ENCODE measurements around the gene SEZ6L2. TPM values are rescaled to one million over a fixed set of nuclear protein-coding genes. Genes with fewer than 3 reads are reported as not detected.

SEZ6L2 gene
- total and polyA plus RNA-seq, 2 of the 13 experiments (the other 11 are each of a cell fraction or from before 2014, with no cell fraction given), result 14.9 to 16.9 TPM

DNA sequence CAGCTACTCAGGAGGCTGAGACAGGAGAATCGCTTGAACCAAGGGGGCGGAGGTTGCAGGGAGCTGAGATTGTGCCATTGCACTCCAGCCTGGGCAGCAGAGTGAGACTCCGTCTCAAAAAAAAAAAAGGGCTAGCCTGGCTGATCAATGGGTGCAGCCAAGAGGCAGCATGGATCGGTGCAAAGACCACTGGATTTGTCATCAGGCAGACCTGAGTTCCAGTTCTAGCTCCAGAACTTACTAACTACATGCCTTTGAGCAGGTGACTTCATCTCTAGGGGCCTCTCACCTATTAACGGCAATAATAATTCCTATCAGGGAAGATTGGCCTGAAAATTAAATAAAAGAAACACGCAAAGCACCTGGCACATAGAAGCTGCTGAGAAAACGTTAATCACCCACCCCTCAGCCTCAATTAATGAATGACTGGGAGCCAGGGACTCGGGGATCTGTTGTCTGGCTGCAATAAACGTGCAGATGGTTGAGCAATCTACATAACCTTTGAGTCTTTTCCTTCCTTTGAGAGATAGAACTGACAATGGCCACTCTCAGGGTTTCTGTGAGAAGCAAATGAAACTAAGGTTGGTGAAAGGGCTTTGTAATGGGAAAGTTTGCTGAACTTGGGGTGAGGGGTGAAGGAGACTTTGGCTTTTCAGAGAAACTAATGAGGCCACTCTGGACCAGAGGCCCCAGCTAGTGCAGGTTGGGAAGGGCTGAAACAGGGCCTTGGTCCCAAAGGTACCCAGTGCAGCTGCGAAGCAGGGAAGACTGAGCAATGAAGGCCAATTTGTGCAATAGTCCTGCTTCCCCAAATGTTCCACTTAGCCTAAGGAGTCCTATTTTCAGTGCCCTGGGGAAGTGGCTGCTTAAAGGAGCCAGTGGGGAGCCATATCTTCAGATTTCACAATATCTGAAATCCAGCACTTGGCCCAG is 7.6 kb downstream of the SEZ6L2 start (continued):
- TF ChIP-seq, protein P1, sequence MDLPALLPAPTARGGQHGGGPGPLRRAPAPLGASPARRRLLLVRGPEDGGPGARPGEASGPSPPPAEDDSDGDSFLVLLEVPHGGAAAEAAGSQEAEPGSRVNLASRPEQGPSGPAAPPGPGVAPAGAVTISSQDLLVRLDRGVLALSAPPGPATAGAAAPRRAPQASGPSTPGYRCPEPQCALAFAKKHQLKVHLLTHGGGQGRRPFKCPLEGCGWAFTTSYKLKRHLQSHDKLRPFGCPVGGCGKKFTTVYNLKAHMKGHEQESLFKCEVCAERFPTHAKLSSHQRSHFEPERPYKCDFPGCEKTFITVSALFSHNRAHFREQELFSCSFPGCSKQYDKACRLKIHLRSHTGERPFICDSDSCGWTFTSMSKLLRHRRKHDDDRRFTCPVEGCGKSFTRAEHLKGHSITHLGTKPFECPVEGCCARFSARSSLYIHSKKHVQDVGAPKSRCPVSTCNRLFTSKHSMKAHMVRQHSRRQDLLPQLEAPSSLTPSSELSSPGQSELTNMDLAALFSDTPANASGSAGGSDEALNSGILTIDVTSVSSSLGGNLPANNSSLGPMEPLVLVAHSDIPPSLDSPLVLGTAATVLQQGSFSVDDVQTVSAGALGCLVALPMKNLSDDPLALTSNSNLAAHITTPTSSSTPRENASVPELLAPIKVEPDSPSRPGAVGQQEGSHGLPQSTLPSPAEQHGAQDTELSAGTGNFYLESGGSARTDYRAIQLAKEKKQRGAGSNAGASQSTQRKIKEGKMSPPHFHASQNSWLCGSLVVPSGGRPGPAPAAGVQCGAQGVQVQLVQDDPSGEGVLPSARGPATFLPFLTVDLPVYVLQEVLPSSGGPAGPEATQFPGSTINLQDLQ (CRISPR knock-in tag; IDR thresholded peaks at IDR 0.05), result no peak
- TF ChIP-seq, protein P2, sequence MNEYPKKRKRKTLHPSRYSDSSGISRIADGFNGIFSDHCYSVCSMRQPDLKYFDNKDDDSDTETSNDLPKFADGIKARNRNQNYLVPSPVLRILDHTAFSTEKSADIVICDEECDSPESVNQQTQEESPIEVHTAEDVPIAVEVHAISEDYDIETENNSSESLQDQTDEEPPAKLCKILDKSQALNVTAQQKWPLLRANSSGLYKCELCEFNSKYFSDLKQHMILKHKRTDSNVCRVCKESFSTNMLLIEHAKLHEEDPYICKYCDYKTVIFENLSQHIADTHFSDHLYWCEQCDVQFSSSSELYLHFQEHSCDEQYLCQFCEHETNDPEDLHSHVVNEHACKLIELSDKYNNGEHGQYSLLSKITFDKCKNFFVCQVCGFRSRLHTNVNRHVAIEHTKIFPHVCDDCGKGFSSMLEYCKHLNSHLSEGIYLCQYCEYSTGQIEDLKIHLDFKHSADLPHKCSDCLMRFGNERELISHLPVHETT (CRISPR knock-in tag; conservative IDR thresholded peaks at IDR 0.05), result no peak
- peak; percentile 27; the same call in 1 of the 2 replicates for TF ChIP-seq ZNF263 (CRISPR knock-in tag; IDR thresholded peaks at IDR 0.05)
- TF ChIP-seq MIXL1 (CRISPR knock-in tag; IDR thresholded peaks at IDR 0.05), result peak; percentile 73
- peak; percentile 73; the same call in 1 of the 2 replicates for TF ChIP-seq ATF1 (CRISPR knock-in tag; IDR thresholded peaks at IDR 0.05)
- no peak; the same call in 1 of the 2 replicates for TF ChIP-seq CAMTA2 (CRISPR knock-in tag; IDR thresholded peaks at IDR 0.05; ENCODE audit: borderline replicate concordance)
- no peak for TF ChIP-seq CBX5 (CRISPR knock-in tag; IDR thresholded peaks at IDR 0.05; ENCODE audit: borderline replicate concordance)
- 0 out of 2 replicates have a peak, but pooled peaks have one; percentile 46 for TF ChIP-seq HIVEP1 (CRISPR knock-in tag; IDR thresholded peaks at IDR 0.05)
- TF ChIP-seq XBP1 (CRISPR knock-in tag; IDR thresholded peaks at IDR 0.05), result no peak
- TF ChIP-seq, protein P3, sequence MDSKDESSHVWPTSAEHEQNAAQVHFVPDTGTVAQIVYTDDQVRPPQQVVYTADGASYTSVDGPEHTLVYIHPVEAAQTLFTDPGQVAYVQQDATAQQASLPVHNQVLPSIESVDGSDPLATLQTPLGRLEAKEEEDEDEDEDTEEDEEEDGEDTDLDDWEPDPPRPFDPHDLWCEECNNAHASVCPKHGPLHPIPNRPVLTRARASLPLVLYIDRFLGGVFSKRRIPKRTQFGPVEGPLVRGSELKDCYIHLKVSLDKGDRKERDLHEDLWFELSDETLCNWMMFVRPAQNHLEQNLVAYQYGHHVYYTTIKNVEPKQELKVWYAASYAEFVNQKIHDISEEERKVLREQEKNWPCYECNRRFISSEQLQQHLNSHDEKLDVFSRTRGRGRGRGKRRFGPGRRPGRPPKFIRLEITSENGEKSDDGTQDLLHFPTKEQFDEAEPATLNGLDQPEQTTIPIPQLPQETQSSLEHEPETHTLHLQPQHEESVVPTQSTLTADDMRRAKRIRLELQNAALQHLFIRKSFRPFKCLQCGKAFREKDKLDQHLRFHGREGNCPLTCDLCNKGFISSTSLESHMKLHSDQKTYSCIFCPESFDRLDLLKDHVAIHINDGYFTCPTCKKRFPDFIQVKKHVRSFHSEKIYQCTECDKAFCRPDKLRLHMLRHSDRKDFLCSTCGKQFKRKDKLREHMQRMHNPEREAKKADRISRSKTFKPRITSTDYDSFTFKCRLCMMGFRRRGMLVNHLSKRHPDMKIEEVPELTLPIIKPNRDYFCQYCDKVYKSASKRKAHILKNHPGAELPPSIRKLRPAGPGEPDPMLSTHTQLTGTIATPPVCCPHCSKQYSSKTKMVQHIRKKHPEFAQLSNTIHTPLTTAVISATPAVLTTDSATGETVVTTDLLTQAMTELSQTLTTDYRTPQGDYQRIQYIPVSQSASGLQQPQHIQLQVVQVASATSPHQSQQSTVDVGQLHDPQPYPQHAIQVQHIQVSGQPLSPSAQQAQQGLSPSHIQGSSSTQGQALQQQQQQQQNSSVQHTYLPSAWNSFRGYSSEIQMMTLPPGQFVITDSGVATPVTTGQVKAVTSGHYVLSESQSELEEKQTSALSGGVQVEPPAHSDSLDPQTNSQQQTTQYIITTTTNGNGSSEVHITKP (CRISPR knock-in tag; IDR thresholded peaks at IDR 0.05; ENCODE audit: low read depth), result no peak; the same call in 1 of the 2 replicates
- TF ChIP-seq ISX (CRISPR knock-in tag; conservative IDR thresholded peaks at IDR 0.05), result no peak
- TF ChIP-seq ZNF354B (CRISPR knock-in tag; IDR thresholded peaks at IDR 0.05), result 0 out of 2 replicates have a peak, but pooled peaks have one; percentile 14
- TF ChIP-seq ZNF431 (CRISPR knock-in tag; IDR thresholded peaks at IDR 0.05; ENCODE audit: borderline replicate concordance, low read depth), result no peak
- no peak for TF ChIP-seq ZNF605 (CRISPR knock-in tag; IDR thresholded peaks at IDR 0.05)
- no peak for TF ChIP-seq ZFP36L2 (CRISPR knock-in tag; IDR thresholded peaks at IDR 0.05)
- TF ChIP-seq, protein P4, sequence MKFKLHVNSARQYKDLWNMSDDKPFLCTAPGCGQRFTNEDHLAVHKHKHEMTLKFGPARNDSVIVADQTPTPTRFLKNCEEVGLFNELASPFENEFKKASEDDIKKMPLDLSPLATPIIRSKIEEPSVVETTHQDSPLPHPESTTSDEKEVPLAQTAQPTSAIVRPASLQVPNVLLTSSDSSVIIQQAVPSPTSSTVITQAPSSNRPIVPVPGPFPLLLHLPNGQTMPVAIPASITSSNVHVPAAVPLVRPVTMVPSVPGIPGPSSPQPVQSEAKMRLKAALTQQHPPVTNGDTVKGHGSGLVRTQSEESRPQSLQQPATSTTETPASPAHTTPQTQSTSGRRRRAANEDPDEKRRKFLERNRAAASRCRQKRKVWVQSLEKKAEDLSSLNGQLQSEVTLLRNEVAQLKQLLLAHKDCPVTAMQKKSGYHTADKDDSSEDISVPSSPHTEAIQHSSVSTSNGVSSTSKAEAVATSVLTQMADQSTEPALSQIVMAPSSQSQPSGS (CRISPR knock-in tag; IDR thresholded peaks at IDR 0.05), result no peak
- no peak for TF ChIP-seq ELF4 (CRISPR knock-in tag; IDR thresholded peaks at IDR 0.05; ENCODE audit: borderline replicate concordance)
- TF ChIP-seq NR1H2 (CRISPR knock-in tag; IDR thresholded peaks at IDR 0.05; ENCODE audit: borderline replicate concordance, low read depth), result no peak
- TF ChIP-seq FOXM1 (CRISPR knock-in tag; IDR thresholded peaks at IDR 0.05), result no peak
- TF ChIP-seq SMAD9 (CRISPR knock-in tag; IDR thresholded peaks at IDR 0.05), result 0 out of 2 replicates have a peak, but pooled peaks have one; percentile 41

Data from HepG2 (cell line).